Measurements from ENCODE around the gene CRY1. TPM values are rescaled to one million over a fixed set of nuclear protein-coding genes. Genes with fewer than 3 reads are reported as not detected.

CRY1 gene
- polyA plus RNA-seq, 1 donor from 2014 or later: 33.4 TPM

DNA sequence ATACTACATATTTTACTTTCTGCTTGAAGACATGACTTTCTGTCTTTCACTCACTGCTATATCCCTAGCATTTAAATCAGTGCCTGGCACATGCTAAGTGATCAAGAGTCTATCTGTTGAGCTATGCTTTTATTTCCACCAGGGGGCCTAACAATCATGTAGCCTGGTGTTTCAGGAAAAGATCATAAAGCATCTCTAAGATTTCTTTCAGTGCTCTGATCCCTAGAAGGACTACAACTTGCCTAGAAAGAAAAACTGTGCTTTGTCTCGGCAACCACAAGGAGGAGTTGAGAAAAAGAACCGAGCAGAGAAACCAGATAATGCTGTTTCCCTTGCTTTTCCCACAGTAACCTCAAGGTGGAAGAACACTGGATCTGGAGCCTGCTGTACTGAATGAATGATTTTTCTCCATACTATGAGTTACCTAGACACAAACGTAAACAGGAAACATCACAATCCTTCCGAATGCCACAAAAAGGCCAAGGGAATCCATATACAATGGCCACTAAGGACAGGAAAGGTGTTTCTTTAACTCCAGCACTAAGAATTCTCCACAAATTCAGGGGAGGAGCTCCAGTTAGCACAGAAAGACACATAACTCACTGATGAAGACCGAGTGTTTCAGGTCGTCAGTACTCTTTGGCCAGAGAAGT lies 1.2 kb downstream of the CRY1 start:
- H3K9me3 ChIP-seq (ENCODE audit: low read length): no peaks in the 10 kb centered on the region
- TF ChIP-seq TAF1 (IDR thresholded peaks at IDR 0.05; ENCODE audit: low read depth) (no peak), SMC3 (conservative IDR thresholded peaks at IDR 0.05; ENCODE audit: poor library complexity) (peak; percentile 91), EP300 (conservative IDR thresholded peaks at IDR 0.05; ENCODE audit: poor library complexity, severe bottlenecking) (peak; percentile 31), EZH2 (IDR thresholded peaks at IDR 0.05; ENCODE audit: borderline replicate concordance, insufficient read depth, low read length, poor library complexity, severe bottlenecking) (no peak), RAD21 (conservative IDR thresholded peaks at IDR 0.05) (peak; percentile 80), POLR2AphosphoS5 (IDR thresholded peaks at IDR 0.05) (peak; percentile 16), MXI1 (conservative IDR thresholded peaks at IDR 0.05; ENCODE audit: poor library complexity, severe bottlenecking) (peak; percentile 50)
- TF ChIP-seq, protein P1, sequence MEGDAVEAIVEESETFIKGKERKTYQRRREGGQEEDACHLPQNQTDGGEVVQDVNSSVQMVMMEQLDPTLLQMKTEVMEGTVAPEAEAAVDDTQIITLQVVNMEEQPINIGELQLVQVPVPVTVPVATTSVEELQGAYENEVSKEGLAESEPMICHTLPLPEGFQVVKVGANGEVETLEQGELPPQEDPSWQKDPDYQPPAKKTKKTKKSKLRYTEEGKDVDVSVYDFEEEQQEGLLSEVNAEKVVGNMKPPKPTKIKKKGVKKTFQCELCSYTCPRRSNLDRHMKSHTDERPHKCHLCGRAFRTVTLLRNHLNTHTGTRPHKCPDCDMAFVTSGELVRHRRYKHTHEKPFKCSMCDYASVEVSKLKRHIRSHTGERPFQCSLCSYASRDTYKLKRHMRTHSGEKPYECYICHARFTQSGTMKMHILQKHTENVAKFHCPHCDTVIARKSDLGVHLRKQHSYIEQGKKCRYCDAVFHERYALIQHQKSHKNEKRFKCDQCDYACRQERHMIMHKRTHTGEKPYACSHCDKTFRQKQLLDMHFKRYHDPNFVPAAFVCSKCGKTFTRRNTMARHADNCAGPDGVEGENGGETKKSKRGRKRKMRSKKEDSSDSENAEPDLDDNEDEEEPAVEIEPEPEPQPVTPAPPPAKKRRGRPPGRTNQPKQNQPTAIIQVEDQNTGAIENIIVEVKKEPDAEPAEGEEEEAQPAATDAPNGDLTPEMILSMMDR (IDR thresholded peaks at IDR 0.05; ENCODE audit: poor library complexity, severe bottlenecking): peak; percentile 99
- TF ChIP-seq, protein P2, sequence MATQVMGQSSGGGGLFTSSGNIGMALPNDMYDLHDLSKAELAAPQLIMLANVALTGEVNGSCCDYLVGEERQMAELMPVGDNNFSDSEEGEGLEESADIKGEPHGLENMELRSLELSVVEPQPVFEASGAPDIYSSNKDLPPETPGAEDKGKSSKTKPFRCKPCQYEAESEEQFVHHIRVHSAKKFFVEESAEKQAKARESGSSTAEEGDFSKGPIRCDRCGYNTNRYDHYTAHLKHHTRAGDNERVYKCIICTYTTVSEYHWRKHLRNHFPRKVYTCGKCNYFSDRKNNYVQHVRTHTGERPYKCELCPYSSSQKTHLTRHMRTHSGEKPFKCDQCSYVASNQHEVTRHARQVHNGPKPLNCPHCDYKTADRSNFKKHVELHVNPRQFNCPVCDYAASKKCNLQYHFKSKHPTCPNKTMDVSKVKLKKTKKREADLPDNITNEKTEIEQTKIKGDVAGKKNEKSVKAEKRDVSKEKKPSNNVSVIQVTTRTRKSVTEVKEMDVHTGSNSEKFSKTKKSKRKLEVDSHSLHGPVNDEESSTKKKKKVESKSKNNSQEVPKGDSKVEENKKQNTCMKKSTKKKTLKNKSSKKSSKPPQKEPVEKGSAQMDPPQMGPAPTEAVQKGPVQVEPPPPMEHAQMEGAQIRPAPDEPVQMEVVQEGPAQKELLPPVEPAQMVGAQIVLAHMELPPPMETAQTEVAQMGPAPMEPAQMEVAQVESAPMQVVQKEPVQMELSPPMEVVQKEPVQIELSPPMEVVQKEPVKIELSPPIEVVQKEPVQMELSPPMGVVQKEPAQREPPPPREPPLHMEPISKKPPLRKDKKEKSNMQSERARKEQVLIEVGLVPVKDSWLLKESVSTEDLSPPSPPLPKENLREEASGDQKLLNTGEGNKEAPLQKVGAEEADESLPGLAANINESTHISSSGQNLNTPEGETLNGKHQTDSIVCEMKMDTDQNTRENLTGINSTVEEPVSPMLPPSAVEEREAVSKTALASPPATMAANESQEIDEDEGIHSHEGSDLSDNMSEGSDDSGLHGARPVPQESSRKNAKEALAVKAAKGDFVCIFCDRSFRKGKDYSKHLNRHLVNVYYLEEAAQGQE (IDR thresholded peaks at IDR 0.05; ENCODE audit: borderline replicate concordance): peak; percentile 39
- peak overlapping the region; percentile 83 for H3K27ac ChIP-seq (ENCODE audit: low read length)
- H4K20me1 ChIP-seq (ENCODE audit: insufficient read depth): no peaks in the 10 kb centered on the region
- peak overlapping the region; percentile 80 for H3K9ac ChIP-seq (ENCODE audit: low read length)
- no peaks in the 10 kb centered on the region for H3K27me3 ChIP-seq (ENCODE audit: insufficient read depth, low read depth, low read length)
- H2AFZ ChIP-seq (ENCODE audit: low read depth, low read length): no peak overlapping the region
- peak overlapping the region; percentile 98 for H3K4me3 ChIP-seq (ENCODE audit: low read length)
- H3K79me2 ChIP-seq (replicated peaks; ENCODE audit: insufficient read depth, low read length): peaks cover 3% of the 10 kb centered on the region
- no peaks in the 10 kb centered on the region for H3K9me2 ChIP-seq (ENCODE audit: insufficient read depth, low read length)
- peak overlapping the region; percentile 90 for H3K4me2 ChIP-seq (ENCODE audit: low read length)
- no peaks in the 10 kb centered on the region for H3K36me3 ChIP-seq (ENCODE audit: insufficient read depth, low read length)
- no peaks in the 10 kb centered on the region for H3F3A ChIP-seq (ENCODE audit: insufficient read depth, low read length, poor library complexity, severe bottlenecking)

DNA sequence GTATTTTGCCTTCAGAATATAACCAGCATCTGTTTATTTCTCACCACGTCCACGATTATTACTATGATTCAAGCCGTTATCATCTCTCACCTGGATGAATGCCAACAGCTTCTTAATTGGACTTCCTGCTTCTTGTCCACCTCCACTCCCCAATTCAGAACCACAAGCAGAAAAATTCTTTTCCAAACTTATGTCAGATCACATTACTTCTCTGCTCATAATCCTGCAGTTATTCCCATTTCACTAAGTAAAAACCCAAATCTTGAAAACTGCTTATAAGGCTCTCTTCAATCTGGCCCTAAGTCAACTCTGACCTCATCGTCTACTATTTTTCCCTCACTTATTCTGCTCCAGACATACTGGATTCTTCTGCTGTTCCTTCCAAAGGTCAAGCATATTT lies 2.0 kb downstream of the CRY1 start:
- H3K9me3 ChIP-seq (ENCODE audit: low read length): no peaks in the 10 kb centered on the region
- H3K4me2 ChIP-seq (ENCODE audit: low read length): peak overlapping the region; percentile 64
- no peak for TF ChIP-seq POLR2AphosphoS5 (IDR thresholded peaks at IDR 0.05)
- peak overlapping the region; percentile 38 for H3K9ac ChIP-seq (ENCODE audit: low read length)
- H4K20me1 ChIP-seq (ENCODE audit: insufficient read depth): no peaks in the 10 kb centered on the region
- H3K27me3 ChIP-seq (ENCODE audit: insufficient read depth, low read depth, low read length): no peaks in the 10 kb centered on the region
- H3F3A ChIP-seq (ENCODE audit: insufficient read depth, low read length, poor library complexity, severe bottlenecking): no peaks in the 10 kb centered on the region
- H3K27ac ChIP-seq (ENCODE audit: low read length): peak overlapping the region; percentile 6
- no peaks in the 10 kb centered on the region for H3K9me2 ChIP-seq (ENCODE audit: insufficient read depth, low read length)
- H3K36me3 ChIP-seq (ENCODE audit: insufficient read depth, low read length): no peaks in the 10 kb centered on the region
- peak overlapping the region; percentile 98 for H3K4me3 ChIP-seq (ENCODE audit: low read length)
- peaks cover 3% of the 10 kb centered on the region for H3K79me2 ChIP-seq (replicated peaks; ENCODE audit: insufficient read depth, low read length)
- H2AFZ ChIP-seq (ENCODE audit: low read depth, low read length): no peak overlapping the region

All from neural cell (in vitro differentiated cells).